Right atrium auricular region (tissue), 2 donors: Measurements from ENCODE around the gene ZNF99. TPM values are rescaled to one million over a fixed set of nuclear protein-coding genes. Genes with fewer than 3 reads are reported as not detected.

Experiments used
- DNase-seq: peaks from one replicate; pipeline ENCODE4 v3.0.0-alpha.2; 2019; ENCODE audit warnings: low spot score
- H3K27ac ChIP-seq, 2 donors: fragments of 200-600 bp; sonication (generic); 1 replicate in 1 of 2; 2 replicates in 1 of 2; pipeline ENCODE4 v1.5.1; 2016 to 2019
- H3K27me3 ChIP-seq, 2 donors: fragments of 200-600 bp; sonication (generic); one replicate each; pipeline versions ENCODE4 v1.5.1 to v1.6.0; 2017 to 2019
- H3K36me3 ChIP-seq: fragments of 200-600 bp; sonication (generic); one replicate; pipeline ENCODE4 v1.5.1; 2016
- H3K4me1 ChIP-seq, 2 donors: fragments of 200-600 bp; sonication (generic); one replicate each; pipeline versions ENCODE4 v1.5.1 to v1.6.0; 2017 to 2019
- H3K4me3 ChIP-seq, 2 donors: fragments of 200-600 bp; sonication (generic); 1 replicate in 1 of 2; 2 replicates in 1 of 2; pipeline ENCODE4 v1.5.1; 2017 to 2019; ENCODE audit warnings: mild to moderate bottlenecking in 1 of 2, moderate library complexity in 1 of 2
- H3K9me3 ChIP-seq, 2 donors: fragments of 200-600 bp; sonication (generic); one replicate each; pipeline ENCODE4 v1.5.1; 2019
- CTCF ChIP-seq, 2 donors: fragments of 200-600 bp; sonication (generic); IDR thresholded peaks; one replicate each; pipeline ENCODE4 v1.5.1; 2019; ENCODE audit warnings: antibody characterized with exemption in 2 of 2
- total RNA-seq, 2 donors: library from RNA; depleted of rRNA; stranded (reverse); fragments of >200 nt; gene quantifications; one replicate each; pipeline ENCODE4 v1.1.0, GENCODE V29; 2016

ZNF99 gene
- total RNA-seq = under 1 TPM in 1 of 2 donors, not detected in 1; 0.11 TPM

GRCh38 chr19:22783651-22784410 lies at the start of gene ZNF99:
Gene ZNF99 (minus strand): TSS chr19:22784151. CDS start chr19:22784016, 135 bp downstream.
- H3K36me3 ChIP-seq = no peaks in the 10 kb centered on the region
- no peaks in the 10 kb centered on the region for H3K9me3 ChIP-seq
- peak within 1 kb of the TSS; percentile 36 to 56 for H3K4me3 ChIP-seq
- H3K27ac ChIP-seq = peak within 1 kb of the TSS in 1 of 2 donors; percentile 55
- no peak for TF ChIP-seq CTCF (IDR thresholded peaks at IDR 0.05)
- H3K4me1 ChIP-seq = peaks cover 0 to 4% of the 10 kb centered on the region in 2 donors
- DNase-seq = peak; percentile 86
- H3K27me3 ChIP-seq = no peaks in the 10 kb centered on the region

DNA sequence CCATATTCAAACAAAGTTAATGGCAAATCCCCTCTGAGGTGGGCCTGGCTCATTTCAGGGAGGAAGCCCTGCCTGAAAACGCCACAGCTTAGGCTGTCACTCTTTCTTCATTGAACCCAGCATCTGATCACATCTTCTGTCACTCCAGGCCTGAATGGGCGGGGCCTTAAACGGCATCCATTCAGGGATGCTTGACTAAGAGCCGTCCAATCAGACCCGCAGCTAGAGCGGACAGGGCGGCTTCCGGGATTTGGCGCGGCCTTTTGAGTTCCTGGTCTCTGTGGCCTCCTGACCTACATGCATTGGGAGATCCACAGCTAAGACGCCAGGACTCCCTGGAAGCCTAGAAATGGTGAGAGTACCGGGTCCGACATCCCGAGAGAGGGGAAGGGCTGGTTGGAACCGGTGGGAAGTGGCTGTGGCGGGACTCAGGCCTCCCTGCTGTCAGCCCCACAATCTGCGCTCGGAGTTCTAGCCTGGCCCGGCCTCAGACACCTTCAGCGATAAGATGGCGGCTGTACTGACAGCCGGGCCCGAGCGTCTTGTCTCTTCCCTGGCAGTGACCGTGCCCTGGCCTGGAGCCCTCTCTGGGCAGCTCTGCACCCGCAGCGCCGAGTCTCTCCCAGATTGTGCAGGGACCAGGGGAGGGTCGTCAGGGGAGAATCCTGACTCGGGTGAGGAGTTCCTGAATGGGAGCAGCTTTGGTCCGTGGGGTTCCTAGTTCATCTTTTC lies 48.2 kb upstream of the ZNF99 start, which contains the start of gene ZNF723:
ZNF723 (plus strand) TSS at position 261 of the 732 bp plus-strand sequence; CDS start at position 350, 89 bp downstream.
- H3K27ac ChIP-seq = no peak within 1 kb of the TSS
- no peak for TF ChIP-seq CTCF (IDR thresholded peaks at IDR 0.05)
- no peak for DNase-seq
- H3K27me3 ChIP-seq = no peaks in the 10 kb centered on the region
- H3K4me3 ChIP-seq = no peak within 1 kb of the TSS
- peaks cover 0 to 24% of the 10 kb centered on the region in 2 donors for H3K9me3 ChIP-seq
- no peaks in the 10 kb centered on the region for H3K36me3 ChIP-seq
- H3K4me1 ChIP-seq = no peaks in the 10 kb centered on the region

DNA sequence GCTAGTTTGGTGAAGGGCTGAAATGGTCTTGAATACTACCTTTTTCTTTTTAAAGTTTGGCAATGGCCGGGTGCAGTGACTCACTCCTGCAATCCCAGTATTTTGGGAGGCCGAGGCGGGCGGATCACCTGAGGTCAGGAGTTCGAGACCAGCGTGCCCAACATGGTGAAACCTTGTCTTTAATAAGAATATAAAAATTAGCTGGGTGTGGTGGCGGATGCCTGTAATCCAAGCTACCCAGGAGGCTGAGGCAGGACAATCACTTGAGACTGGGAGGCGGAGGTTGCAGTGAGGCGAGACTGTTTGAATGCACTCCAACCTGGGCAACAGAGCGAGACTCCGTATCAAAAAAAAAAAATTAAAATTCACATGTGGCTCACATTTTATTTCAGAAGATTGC lies 47.3 kb upstream of the ZNF99 start:
- Histone ChIP-seq H3K4me3 (no peak overlapping the region), H3K9me3 (peaks cover 0 to 24% of the 10 kb centered on the region in 2 donors), H3K36me3 (no peaks in the 10 kb centered on the region)

DNA sequence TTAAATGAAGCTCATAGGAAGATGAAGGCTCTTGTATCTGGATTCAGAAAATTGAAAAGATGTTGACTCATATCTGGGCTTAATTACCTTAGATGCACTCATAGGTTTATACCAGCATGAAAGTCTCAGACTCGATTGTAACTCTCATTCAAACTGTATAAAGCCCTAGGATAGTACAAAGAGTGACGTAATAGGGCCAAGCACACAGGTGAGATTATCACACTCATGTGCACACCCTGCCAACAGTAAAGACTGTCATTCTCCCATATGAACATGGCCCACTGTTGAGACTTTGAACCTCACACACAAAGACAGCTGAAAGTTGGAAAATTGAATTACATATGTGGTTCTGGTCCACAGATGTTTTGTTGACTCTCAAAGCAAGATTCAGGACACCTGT lies 30.2 kb upstream of the ZNF99 start:
- no peaks in the 10 kb centered on the region for H3K9me3 ChIP-seq
- no peak for TF ChIP-seq CTCF (IDR thresholded peaks at IDR 0.05)

More for the DNA sequence above, 47.3 kb upstream of the ZNF99 start:
- no peak for DNase-seq
- Histone ChIP-seq H3K27ac (no peak overlapping the region), H3K4me1 (no peaks in the 10 kb centered on the region), H3K27me3 (no peaks in the 10 kb centered on the region)
- no peak for TF ChIP-seq CTCF (IDR thresholded peaks at IDR 0.05)

DNA sequence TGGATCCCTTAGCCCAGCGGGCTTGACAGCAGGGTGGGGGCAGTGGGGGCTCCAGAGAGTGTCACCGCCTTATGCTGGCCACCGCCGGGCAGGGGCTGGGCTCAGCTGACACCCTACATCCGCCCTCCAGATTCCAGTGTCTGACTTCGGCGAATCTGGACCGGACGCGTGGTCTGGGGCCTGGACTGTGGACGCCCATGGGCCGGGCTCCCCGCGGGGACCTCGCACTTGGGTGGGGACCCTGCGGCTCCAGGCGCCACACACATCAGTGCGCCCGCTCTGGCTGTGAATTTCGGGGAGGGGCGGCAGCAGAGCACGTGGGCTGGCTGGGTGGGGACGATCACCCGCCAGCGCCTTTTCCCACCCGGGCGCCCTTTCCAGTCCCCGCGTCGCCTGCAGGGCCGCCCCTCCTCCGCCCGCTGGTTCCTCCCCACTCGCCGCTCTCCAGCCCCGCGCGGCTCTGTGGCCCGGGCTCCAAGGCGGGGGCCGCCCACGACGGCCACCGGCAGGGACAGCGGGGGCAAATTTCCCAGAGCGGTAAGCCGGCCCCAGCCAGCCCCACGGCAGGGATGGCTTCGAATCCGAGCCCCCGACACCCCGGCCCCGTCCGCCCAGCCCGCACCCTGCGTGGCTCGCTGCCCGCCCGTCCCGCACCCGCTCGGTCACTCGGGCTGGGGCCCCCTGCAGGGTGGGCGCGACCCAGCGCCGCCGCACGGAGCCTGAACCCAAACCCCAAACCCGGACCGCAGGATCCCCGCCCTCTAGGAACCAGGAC lies 23.3 kb upstream of the ZNF99 start:
- H3K36me3 ChIP-seq = no peaks in the 10 kb centered on the region
- H3K9me3 ChIP-seq = peaks cover 0 to 8% of the 10 kb centered on the region in 2 donors
- H3K27ac ChIP-seq = no peak overlapping the region
- peaks cover 0 to 9% of the 10 kb centered on the region in 2 donors for H3K4me1 ChIP-seq
- peak; percentile 52 for DNase-seq
- peak overlapping the region in 1 of 2 donors; percentile 18 for H3K4me3 ChIP-seq
- H3K27me3 ChIP-seq = no peaks in the 10 kb centered on the region
- no peak for TF ChIP-seq CTCF (IDR thresholded peaks at IDR 0.05)

More for the DNA sequence above, 30.2 kb upstream of the ZNF99 start:
- peak; percentile 4 for DNase-seq
- Histone ChIP-seq H3K4me3 (no peak overlapping the region), H3K4me1 (no peaks in the 10 kb centered on the region), H3K27me3 (no peaks in the 10 kb centered on the region), H3K27ac (no peak overlapping the region), H3K36me3 (no peaks in the 10 kb centered on the region)
